ENCODE results near the gene GJB5. TPM values are rescaled to one million over a fixed set of nuclear protein-coding genes. Genes with fewer than 3 reads are reported as not detected.

GJB5 gene
- total RNA-seq = under 1 TPM in 1 of 5 donors, not detected in 4; 0.37 TPM
- 10 to 100 TPM in 1 of 3 donors, not detected in 2; 23.9 TPM for polyA plus RNA-seq
- long read RNA-seq, donor 1 = 0 reads
- long read RNA-seq, donor 2 = 0 reads
- long read RNA-seq, donor 3 = 0 reads
- long read RNA-seq, donor 4 = 0 reads
- long read RNA-seq, donor 5 = 0 reads
- long read RNA-seq, donor 6 = 0 reads
- long read RNA-seq, donor 7 = 0 reads
- long read RNA-seq, donor 8 = 0 reads
- long read RNA-seq, donor 9 = 0 reads
- long read RNA-seq, donor 10 = 0 reads

- H3K4me1 ChIP-seq = no peaks in the 10 kb centered on the region
- H3K27ac ChIP-seq = no peak within 1 kb of the TSS
- no peaks in the 10 kb centered on the region for H3K36me3 ChIP-seq
- H3K4me3 ChIP-seq = no peak within 1 kb of the TSS
- peaks cover 0 to 21% (median 0%) of the 10 kb centered on the region in 3 donors for H3K27me3 ChIP-seq
- 52 to 74% (median 70%) methylated on average over 9 to 13 of the region's 13 CpGs for WGBS, 5 donors
- H3K9me3 ChIP-seq = no peaks in the 10 kb centered on the region
- intact Hi-C loops (cut with DNase I; ENCODE audit: low total_unique reads) = no loop called here
- peak in 1 of 2 donors; percentile 46 for DNase-seq
- TF ChIP-seq POLR2AphosphoS5 (IDR thresholded peaks at IDR 0.05) (no peak), EP300 (IDR thresholded peaks at IDR 0.05) (no peak), POLR2A (IDR thresholded peaks at IDR 0.05) (no peak)
- TF ChIP-seq, protein P1, sequence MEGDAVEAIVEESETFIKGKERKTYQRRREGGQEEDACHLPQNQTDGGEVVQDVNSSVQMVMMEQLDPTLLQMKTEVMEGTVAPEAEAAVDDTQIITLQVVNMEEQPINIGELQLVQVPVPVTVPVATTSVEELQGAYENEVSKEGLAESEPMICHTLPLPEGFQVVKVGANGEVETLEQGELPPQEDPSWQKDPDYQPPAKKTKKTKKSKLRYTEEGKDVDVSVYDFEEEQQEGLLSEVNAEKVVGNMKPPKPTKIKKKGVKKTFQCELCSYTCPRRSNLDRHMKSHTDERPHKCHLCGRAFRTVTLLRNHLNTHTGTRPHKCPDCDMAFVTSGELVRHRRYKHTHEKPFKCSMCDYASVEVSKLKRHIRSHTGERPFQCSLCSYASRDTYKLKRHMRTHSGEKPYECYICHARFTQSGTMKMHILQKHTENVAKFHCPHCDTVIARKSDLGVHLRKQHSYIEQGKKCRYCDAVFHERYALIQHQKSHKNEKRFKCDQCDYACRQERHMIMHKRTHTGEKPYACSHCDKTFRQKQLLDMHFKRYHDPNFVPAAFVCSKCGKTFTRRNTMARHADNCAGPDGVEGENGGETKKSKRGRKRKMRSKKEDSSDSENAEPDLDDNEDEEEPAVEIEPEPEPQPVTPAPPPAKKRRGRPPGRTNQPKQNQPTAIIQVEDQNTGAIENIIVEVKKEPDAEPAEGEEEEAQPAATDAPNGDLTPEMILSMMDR (IDR thresholded peaks at IDR 0.05) = no peak
Observed at GRCh38 chr1:34754964-34755637, at the start of gene GJB5. TSS of gene GJB5 (plus strand) at chr1:34755047. CDS start at chr1:34757331, 2,284 bp downstream.

- Histone ChIP-seq H3K4me3 (no peak overlapping the region), H3K27ac (no peak overlapping the region), H3K4me1 (no peaks in the 10 kb centered on the region), H3K9me3 (no peaks in the 10 kb centered on the region), H3K36me3 (no peaks in the 10 kb centered on the region), H3K27me3 (peaks cover 0 to 30% (median 0%) of the 10 kb centered on the region in 3 donors)
- 45 to 60% (median 51%) methylated on average over 3 of the region's 3 CpGs for WGBS, 5 donors
- no peak for DNase-seq
- intact Hi-C loops (cut with DNase I; ENCODE audit: low total_unique reads) = no loop called here
- TF ChIP-seq POLR2AphosphoS5 (IDR thresholded peaks at IDR 0.05) (no peak), EP300 (IDR thresholded peaks at IDR 0.05) (no peak)
- TF ChIP-seq, protein P1 (IDR thresholded peaks at IDR 0.05) = no peak
Observed at GRCh38 chr1:34705077-34705476, 49.8 kb upstream of the GJB5 start.

GRCh38 chr1:34708106-34708505 lies 46.7 kb upstream of the GJB5 start:
- 64 to 75% (median 70%) methylated on average over 4 of the region's 4 CpGs for WGBS, 5 donors
- peaks cover 0 to 30% (median 0%) of the 10 kb centered on the region in 3 donors for H3K27me3 ChIP-seq
- no peak for DNase-seq
- intact Hi-C loops (cut with DNase I; ENCODE audit: low total_unique reads) = no loop called here
- no peaks in the 10 kb centered on the region for H3K9me3 ChIP-seq
- no peaks in the 10 kb centered on the region for H3K4me1 ChIP-seq
- no peak overlapping the region for H3K27ac ChIP-seq
- H3K36me3 ChIP-seq = no peaks in the 10 kb centered on the region
- TF ChIP-seq EP300 (IDR thresholded peaks at IDR 0.05) (no peak), POLR2AphosphoS5 (IDR thresholded peaks at IDR 0.05) (no peak), POLR2A (IDR thresholded peaks at IDR 0.05) (no peak)
- TF ChIP-seq, protein P1 (IDR thresholded peaks at IDR 0.05) = no peak
- H3K4me3 ChIP-seq = no peak overlapping the region

DNA sequence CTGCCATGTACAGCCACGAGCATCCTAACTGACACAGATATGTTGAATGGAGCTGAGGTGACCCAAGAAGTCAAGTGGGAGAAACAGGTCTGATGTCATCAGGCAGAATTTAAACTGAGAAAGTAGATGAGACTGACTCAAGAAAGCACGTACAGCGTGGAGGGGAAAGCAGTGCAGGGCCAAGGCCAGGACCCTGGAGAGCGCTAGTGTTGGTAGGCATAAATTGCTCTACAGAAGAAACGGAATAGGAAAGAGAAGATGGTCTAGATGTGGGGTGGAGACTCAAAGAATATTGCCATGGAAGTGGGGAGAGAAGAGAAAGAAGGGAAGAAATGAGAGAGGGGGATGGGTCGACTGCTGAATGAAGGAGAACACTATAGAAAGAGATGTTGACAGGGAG lies 45.3 kb upstream of the GJB5 start:
- WGBS, 5 donors = 39 to 42% (median 41%) methylated on average over 6 of the region's 6 CpGs
- no peaks in the 10 kb centered on the region for H3K9me3 ChIP-seq
- H3K36me3 ChIP-seq = no peaks in the 10 kb centered on the region
- intact Hi-C loops (cut with DNase I; ENCODE audit: low total_unique reads) = no loop called here
- no peak overlapping the region for H3K27ac ChIP-seq
- DNase-seq = peak in 1 of 2 donors; percentile 47
- peaks cover 0 to 25% (median 0%) of the 10 kb centered on the region in 3 donors for H3K27me3 ChIP-seq
- H3K4me1 ChIP-seq = no peaks in the 10 kb centered on the region
- no peak overlapping the region for H3K4me3 ChIP-seq
- no peak for TF ChIP-seq POLR2AphosphoS5 (IDR thresholded peaks at IDR 0.05)
- no peak for TF ChIP-seq EP300 (IDR thresholded peaks at IDR 0.05)
- TF ChIP-seq POLR2A (IDR thresholded peaks at IDR 0.05) = no peak
- TF ChIP-seq, protein P1 (IDR thresholded peaks at IDR 0.05) = no peak
